ENCODE measurements around the gene SMPDL3A. TPM values are rescaled to one million over a fixed set of nuclear protein-coding genes. Genes with fewer than 3 reads are reported as not detected.

Gene SMPDL3A
- polyA plus RNA-seq, 1 experiment: 6.4 TPM

DNA sequence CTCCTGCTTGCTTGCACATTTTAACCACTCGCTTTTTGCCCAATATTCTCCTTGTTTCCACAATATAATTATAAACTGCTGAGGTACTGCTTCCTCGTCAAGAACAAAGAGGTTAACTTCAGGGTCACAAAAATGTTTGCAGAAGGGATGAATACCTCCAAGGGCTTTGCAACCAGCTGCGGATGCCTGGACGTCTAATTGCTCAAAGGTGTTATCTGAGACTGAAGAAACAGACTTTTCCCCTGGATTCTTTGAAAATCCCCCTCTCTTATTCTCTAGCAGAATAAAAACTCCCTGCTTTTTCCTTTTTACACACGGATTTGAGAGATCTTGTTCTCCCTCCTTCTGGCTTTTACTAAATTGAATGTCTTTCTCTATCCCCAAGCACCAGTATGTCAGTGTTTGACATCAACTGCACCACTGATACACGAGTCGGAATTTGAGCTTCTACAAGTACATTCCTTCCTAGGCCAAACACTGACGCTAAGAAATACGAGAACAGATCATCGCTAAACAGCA is 336 bp upstream of the SMPDL3A start:
- CTCF ChIA-PET: interaction anchor here (1.2 to 2.9 kb wide), 10 partner anchors 11 to 61 kb away, joined by 3 to 26 read pairs (median 10); no protein-coding TSS in a partner anchor
- no peaks in the 10 kb centered on the region for H3K36me3 ChIP-seq (ENCODE audit: control insufficient read depth, insufficient read depth, low read length)

DNA sequence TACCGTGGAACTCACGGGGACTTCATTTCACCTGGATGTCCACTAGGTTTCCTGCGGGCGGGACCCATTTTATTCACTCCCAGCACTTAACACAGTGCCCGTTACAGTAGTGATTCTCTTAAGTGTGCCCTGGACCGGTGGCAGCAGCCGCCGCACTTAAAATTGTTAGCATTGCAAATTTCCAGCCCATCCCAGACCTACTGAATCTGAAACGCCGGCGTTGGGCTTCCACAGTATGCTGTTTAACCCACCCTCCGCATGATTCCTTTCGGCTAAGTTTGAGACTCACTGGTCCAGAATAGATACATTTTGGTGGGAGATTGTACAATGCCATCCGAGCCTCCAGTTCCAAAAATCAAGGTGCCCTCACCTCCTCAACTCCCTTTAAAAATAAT is 967 bp downstream of the SMPDL3A start:
- H3K27me3 ChIP-seq (ENCODE audit: control insufficient read depth, insufficient read depth, low read length): no peaks in the 10 kb centered on the region; the same call in 1 of the 2 replicates
- CTCF ChIA-PET: interaction anchor here (0.9 to 2.6 kb wide), 13 partner anchors 10 to 58 kb away, joined by 3 to 26 read pairs (median 6); partner anchors contain the start of gene FABP7
- TF ChIP-seq, protein P1, sequence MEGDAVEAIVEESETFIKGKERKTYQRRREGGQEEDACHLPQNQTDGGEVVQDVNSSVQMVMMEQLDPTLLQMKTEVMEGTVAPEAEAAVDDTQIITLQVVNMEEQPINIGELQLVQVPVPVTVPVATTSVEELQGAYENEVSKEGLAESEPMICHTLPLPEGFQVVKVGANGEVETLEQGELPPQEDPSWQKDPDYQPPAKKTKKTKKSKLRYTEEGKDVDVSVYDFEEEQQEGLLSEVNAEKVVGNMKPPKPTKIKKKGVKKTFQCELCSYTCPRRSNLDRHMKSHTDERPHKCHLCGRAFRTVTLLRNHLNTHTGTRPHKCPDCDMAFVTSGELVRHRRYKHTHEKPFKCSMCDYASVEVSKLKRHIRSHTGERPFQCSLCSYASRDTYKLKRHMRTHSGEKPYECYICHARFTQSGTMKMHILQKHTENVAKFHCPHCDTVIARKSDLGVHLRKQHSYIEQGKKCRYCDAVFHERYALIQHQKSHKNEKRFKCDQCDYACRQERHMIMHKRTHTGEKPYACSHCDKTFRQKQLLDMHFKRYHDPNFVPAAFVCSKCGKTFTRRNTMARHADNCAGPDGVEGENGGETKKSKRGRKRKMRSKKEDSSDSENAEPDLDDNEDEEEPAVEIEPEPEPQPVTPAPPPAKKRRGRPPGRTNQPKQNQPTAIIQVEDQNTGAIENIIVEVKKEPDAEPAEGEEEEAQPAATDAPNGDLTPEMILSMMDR (IDR thresholded peaks at IDR 0.05; ENCODE audit: insufficient read depth, low read depth, low read length): no peak

More for the DNA sequence above, 336 bp upstream of the SMPDL3A start:
- peak overlapping the region; percentile 80 for H3K4me3 ChIP-seq (ENCODE audit: low read depth, low read length)
- peak; percentile 40 for DNase-seq (ENCODE audit: low read depth)
- no peaks in the 10 kb centered on the region; the same call in 1 of the 2 replicates for H3K27me3 ChIP-seq (ENCODE audit: control insufficient read depth, insufficient read depth, low read length)
- TF ChIP-seq, protein P1 (IDR thresholded peaks at IDR 0.05; ENCODE audit: insufficient read depth, low read depth, low read length): no peak
- POLR2A ChIA-PET: interaction anchor here (1.2 to 1.6 kb wide), 2 partner anchors 10 to 13 kb away, joined by 9 to 12 read pairs; no protein-coding TSS in a partner anchor

DNA sequence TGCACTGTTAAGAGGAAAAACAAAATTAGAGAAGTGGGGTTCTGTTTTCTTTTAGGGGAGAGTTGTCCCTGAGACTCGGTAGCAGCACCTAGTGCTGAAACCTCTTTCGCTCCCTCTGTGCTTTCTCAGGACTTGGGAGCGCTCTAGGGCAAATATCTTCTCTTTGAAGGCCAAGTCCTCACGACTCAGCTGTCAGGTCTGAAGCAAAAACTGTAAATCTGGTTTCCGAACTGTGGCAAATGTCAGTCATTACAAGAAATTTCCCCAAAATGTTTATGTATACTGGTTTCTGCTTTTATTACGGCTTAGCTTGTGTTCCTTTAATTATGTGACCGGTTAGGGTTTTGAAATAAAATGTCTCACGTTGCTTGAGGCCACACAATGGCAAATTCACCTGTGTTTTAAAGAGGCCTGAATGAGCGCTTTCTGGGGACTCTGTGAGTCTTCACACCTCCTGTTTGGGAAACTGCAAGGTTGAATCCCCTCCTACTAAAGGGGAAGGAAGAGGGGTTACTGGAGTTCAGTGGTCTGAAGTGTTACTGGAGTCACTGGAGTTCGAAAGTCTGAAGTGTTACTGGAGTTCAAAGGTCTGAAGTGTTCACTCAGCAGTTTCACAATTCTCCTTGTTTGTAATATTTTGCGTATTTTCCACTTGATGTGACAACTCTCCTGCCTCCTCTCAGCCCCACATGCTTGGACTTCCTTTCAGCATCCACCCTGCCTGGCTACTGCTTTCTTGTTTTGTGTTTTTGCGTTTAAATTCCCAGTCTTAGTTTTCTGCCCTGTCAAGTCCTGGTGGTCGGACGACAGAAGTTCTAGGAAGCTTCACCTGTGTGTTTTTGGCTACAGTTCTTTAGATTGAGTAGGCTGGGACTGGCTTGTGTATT is 1.6 kb downstream of the SMPDL3A start:
- Histone ChIP-seq H3K27me3 (ENCODE audit: control insufficient read depth, insufficient read depth, low read length) (no peaks in the 10 kb centered on the region), H3K36me3 (ENCODE audit: control insufficient read depth, insufficient read depth, low read length) (no peaks in the 10 kb centered on the region), H3K4me3 (ENCODE audit: low read depth, low read length) (peak overlapping the region; percentile 80)
- ChIA-PET CTCF (interaction anchor here (1.5 to 2.6 kb wide), 6 partner anchors 9 to 49 kb away, joined by 4 to 26 read pairs (median 9); partner anchors contain the start of gene FABP7), POLR2A (no interaction called here)
- no peak for DNase-seq (ENCODE audit: low read depth)
- TF ChIP-seq, protein P1 (IDR thresholded peaks at IDR 0.05; ENCODE audit: insufficient read depth, low read depth, low read length): no peak

More for the DNA sequence above, 967 bp downstream of the SMPDL3A start:
- POLR2A ChIA-PET: interaction anchor here (1.2 to 1.6 kb wide), 2 partner anchors 8 to 12 kb away, joined by 9 to 12 read pairs; no protein-coding TSS in a partner anchor
- Histone ChIP-seq H3K36me3 (ENCODE audit: control insufficient read depth, insufficient read depth, low read length) (no peaks in the 10 kb centered on the region), H3K4me3 (ENCODE audit: low read depth, low read length) (peak overlapping the region; percentile 80)
- no peak for DNase-seq (ENCODE audit: low read depth)

DNA sequence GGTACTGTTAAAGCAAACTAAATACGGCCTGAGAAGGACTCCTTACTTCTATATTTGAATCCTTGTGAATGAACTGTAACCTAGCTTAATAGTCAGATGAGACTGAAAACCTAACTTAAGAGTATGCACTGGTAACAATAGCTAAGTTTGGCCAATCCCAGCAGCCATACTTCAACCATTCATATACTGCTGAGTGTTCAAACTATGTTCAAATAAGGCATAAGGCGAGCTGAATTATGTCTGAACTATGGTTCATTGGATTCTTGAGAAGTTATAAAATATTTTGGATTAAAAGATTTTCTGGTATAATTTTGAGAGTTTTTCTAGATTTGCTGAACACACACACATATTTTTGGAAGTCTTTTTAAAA is 2.2 kb downstream of the SMPDL3A start:
- POLR2A ChIA-PET: no interaction called here
- Histone ChIP-seq H3K4me3 (ENCODE audit: low read depth, low read length) (no peak overlapping the region), H3K36me3 (ENCODE audit: control insufficient read depth, insufficient read depth, low read length) (no peaks in the 10 kb centered on the region), H3K27me3 (ENCODE audit: control insufficient read depth, insufficient read depth, low read length) (no peaks in the 10 kb centered on the region)
- no peak for DNase-seq (ENCODE audit: low read depth)
- TF ChIP-seq, protein P1 (IDR thresholded peaks at IDR 0.05; ENCODE audit: insufficient read depth, low read depth, low read length): no peak
- CTCF ChIA-PET: interaction anchor here (1.6 to 1.7 kb wide), 2 partner anchors 27 to 48 kb away, joined by 6 read pairs; no protein-coding TSS in a partner anchor

DNA sequence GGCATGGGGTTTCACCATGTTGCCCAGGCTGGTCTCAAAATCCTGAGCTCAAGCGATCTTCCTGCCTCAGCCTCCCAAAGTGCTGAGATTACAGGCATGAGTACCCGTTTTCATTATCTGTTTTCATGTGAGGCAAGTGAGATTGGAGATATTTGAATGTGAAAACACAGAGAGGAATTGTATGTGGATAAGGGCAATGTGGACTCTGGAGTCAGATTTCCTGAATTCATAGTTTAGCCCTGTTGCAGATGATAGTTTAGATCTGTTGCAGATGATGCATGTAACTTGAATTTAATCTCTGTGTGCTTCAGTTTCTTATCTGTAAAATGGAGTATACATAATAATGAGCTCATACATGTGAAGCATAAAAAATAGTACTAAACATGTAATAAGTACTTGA is 3.7 kb downstream of the SMPDL3A start:
- CTCF ChIA-PET: interaction anchor here (0.9 to 1.1 kb wide), 2 partner anchors 10 to 46 kb away, joined by 3 to 5 read pairs; no protein-coding TSS in a partner anchor
- H3K4me3 ChIP-seq (ENCODE audit: low read depth, low read length): no peak overlapping the region
- DNase-seq (ENCODE audit: low read depth): no peak
- TF ChIP-seq, protein P1 (IDR thresholded peaks at IDR 0.05; ENCODE audit: insufficient read depth, low read depth, low read length): no peak
- no peaks in the 10 kb centered on the region for H3K27me3 ChIP-seq (ENCODE audit: control insufficient read depth, insufficient read depth, low read length)
- no peaks in the 10 kb centered on the region for H3K36me3 ChIP-seq (ENCODE audit: control insufficient read depth, insufficient read depth, low read length)
- POLR2A ChIA-PET: no interaction called here

All from BJ (cell line).